Activated naive CD8-positive, alpha-beta T cell treated with anti-CD3 and anti-CD28 coated beads, Interleukin-2, amount 10 ng/mL, durations not matched to agents 7 days and 5 days (primary cell): Measurements from ENCODE around the gene TBX1. TPM values are rescaled to one million over a fixed set of nuclear protein-coding genes. Genes with fewer than 3 reads are reported as not detected.
A peak's percentile ranks its signal among the peaks of the same experiment; 100 is the strongest.

Experiments used
- ATAC-seq: fragments of 150-1000 bp; cut with Tn5 transposase; one replicate; pipeline ENCODE4 v1.10.0; 2021; ENCODE audit warnings: low read depth, moderate library complexity
- POLR2A ChIA-PET: fragments of 350-600 bp; sonication (Branson Sonifier 250); formaldehyde crosslinking; loops from one replicate; lab custom pipeline; 2021; ENCODE audit warnings: antibody characterized with exemption; lab: Charles Lee
- DNase-seq: peaks from one replicate; pipeline ENCODE4 v3.0.0; 2021
- H3K27ac Mint-ChIP-seq: one replicate; pipeline ENCODE4 v1.8.0; 2022; ENCODE audit warnings: mild to moderate bottlenecking, mixed read lengths
- H3K27me3 Mint-ChIP-seq: one replicate; pipeline ENCODE4 v1.8.0; 2022; ENCODE audit warnings: mild to moderate bottlenecking, moderate library complexity, mixed read lengths
- H3K36me3 Mint-ChIP-seq: one replicate; pipeline ENCODE4 v1.8.0; 2021; ENCODE audit warnings: mild to moderate bottlenecking, mixed read lengths
- H3K4me1 Mint-ChIP-seq: one replicate; pipeline ENCODE4 v1.8.0; 2021; ENCODE audit warnings: mixed read lengths
- H3K4me3 Mint-ChIP-seq: one replicate; pipeline ENCODE4 v1.8.0; 2022; ENCODE audit warnings: mild to moderate bottlenecking, moderate library complexity, mixed read lengths
- H3K9me3 Mint-ChIP-seq: one replicate; pipeline ENCODE4 v1.8.0; 2021; ENCODE audit warnings: mixed read lengths
- total RNA-seq, 2 experiments: library from RNA; stranded (reverse); gene quantifications; one replicate each; pipeline ENCODE4 v1.2.3, GENCODE V29; 2021

The TBX1 gene
- total RNA-seq, 2 experiments from 2014 or later: 0.37 to 0.47 TPM

DNA sequence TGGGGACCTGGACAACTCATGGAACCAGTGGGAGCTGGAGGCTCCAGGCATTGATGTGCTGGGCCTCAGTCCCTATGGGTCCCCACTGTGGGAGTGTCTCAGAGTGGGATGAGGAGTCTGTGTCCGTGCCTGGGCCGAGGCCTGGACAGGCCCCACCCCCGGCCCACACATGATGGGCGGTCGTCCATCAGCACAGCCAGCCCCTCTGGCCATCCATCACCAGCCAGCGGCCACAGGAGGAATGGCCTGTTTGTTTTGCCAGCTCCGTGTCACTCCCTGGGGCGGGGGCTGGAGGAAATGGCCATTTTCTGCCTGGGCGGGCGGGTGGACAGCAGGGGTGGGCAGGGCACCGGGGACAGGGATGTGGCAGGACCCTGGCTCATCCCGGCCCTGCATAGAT lies 13.0 kb upstream of the TBX1 start:
- Mint-ChIP-seq H3K36me3 (no peaks in the 10 kb centered on the region), H3K9me3 (no peaks in the 10 kb centered on the region), H3K4me3 (no peak overlapping the region), H3K27me3 (no peaks in the 10 kb centered on the region), H3K4me1 (no peaks in the 10 kb centered on the region), H3K27ac (no peak overlapping the region)
- DNase-seq (no peak), ATAC-seq (no peak)
- POLR2A ChIA-PET: no interaction called here

DNA sequence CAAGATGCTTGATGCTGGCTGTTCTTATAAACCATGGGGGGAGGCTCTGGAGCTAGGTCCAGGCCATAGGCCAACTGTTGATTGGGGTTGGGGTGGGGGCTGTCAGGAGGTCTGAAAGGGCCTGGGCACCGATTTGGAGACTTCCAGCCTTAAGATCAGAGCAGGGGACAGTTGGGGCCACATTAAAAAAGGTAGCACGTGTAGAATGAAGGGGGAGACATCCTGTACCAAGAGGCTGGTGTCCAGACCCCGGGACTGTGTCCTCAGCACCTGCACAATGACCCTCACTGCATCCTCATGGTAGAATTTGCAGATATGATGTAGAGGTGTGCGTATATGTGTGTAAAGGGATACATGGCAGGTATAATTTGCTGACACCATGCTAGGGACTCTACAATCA lies 12.4 kb upstream of the TBX1 start:
- Mint-ChIP-seq H3K27ac (no peak overlapping the region), H3K36me3 (no peaks in the 10 kb centered on the region), H3K4me1 (no peaks in the 10 kb centered on the region), H3K9me3 (no peaks in the 10 kb centered on the region), H3K4me3 (no peak overlapping the region), H3K27me3 (peaks cover 2% of the 10 kb centered on the region)
- DNase-seq (no peak), ATAC-seq (no peak)
- POLR2A ChIA-PET: no interaction called here

DNA sequence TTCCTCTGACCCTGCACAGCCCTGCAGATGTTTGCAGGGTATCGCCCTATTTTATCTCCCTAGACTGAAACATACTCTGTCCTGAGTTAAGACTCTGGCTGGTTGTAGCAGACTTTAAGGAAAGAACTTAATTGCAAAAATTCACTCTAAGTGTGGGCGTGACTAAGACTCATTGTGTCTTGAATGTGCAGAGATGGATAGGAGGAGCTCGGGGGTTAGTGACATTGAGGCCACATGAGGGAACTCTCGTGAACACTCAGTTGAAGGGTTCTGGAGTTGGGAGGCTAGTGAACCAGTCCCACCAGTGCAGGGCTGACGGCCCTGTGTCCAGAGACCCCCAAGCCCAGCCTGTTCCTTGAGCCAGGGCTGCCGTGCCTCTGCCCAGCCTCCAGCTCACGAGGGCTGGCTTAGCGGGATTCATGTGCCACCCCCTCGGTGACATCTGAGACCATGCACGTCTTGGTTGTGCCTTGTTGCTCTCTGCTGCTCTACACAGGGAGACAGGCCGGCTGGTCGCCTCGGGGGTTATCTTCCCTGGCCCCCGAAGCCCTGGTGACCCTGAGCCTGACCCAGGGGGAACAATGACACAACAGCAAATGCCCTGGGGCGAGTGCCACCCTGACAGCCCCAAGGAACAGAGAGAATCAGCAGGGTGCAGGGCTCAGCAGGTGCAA lies 11.4 kb upstream of the TBX1 start:
- Mint-ChIP-seq H3K27ac (no peak overlapping the region), H3K36me3 (no peaks in the 10 kb centered on the region), H3K4me3 (no peak overlapping the region), H3K4me1 (no peaks in the 10 kb centered on the region), H3K9me3 (no peaks in the 10 kb centered on the region), H3K27me3 (peaks cover 7% of the 10 kb centered on the region)
- DNase-seq (no peak), ATAC-seq (no peak)
- POLR2A ChIA-PET: no interaction called here

DNA sequence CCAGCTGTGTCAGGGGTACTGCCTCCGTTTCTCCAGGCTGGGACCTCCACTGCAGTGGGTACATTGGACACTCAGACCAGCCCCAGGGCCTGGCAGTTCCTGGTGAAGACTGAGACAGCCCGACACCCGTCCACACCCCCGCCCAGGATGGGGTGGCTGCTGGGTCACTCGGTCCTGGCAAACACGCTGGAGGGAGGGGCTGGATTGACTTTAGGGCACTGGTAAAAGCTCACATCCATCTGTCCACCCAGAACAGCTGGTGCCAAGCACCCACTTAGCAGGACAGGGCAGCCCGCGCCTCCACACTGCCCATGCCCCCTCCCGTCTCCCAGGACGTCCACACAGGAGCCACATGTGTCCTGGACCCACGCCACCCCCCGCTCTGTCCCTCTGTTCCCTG lies 10.7 kb upstream of the TBX1 start:
- no peak overlapping the region for H3K27ac Mint-ChIP-seq
- H3K36me3 Mint-ChIP-seq: no peaks in the 10 kb centered on the region
- ATAC-seq (no peak), DNase-seq (no peak)
- no peak overlapping the region for H3K4me3 Mint-ChIP-seq
- H3K27me3 Mint-ChIP-seq: peaks cover 14% of the 10 kb centered on the region
- H3K9me3 Mint-ChIP-seq: no peaks in the 10 kb centered on the region
- H3K4me1 Mint-ChIP-seq: no peaks in the 10 kb centered on the region
- POLR2A ChIA-PET: no interaction called here

DNA sequence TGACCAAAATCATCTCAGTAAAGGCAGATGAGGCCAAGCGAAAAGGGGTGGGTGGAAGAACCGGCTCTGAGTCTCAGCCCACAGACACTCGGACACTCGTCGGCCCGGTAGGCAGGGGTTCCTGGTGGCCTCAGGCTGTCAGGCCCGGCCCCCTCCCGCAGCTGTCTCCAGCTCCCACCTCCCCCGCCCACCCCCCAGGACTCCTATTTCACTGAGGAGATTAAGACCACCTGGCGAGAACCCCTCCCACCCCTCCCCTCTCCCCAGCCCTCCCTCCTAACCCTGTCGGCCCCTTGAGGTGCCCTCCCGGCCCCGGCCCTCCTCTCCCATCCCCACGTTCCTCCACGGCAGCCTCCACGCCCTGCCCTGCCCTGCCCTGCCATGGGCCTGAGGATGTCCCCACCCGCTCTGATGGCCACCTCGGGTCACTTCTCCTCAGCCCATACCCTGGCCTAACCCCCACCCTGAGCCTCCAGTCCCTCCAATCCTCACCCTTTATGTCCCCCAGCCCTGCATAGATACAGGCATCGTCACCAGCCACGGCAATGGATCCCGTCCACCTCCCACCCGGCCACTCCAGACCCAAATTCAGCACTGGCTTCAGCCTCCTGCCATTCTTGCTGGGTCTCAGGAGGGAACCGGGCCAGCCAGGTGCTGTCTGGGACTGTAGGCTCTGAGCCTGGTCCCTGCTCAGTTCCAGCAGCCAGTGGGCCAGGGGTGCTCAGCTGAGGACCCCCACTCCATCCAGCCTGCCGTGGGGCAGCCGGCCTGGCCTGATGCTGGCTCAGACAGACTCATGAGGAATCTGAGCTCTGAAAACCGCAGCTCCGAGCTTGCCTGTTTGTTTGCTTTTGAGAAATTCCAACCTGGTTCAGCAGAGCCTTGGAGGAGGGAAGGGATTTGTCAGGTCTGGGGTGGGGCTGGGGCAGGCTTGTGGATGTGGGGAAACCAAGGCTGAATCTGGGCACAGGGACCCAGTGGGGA lies 9.8 kb upstream of the TBX1 start:
- no peak overlapping the region for H3K27ac Mint-ChIP-seq
- H3K4me3 Mint-ChIP-seq: no peak overlapping the region
- peaks cover 20% of the 10 kb centered on the region for H3K27me3 Mint-ChIP-seq
- H3K9me3 Mint-ChIP-seq: no peaks in the 10 kb centered on the region
- H3K36me3 Mint-ChIP-seq: no peaks in the 10 kb centered on the region
- POLR2A ChIA-PET: no interaction called here
- no peak for DNase-seq
- ATAC-seq: no peak
- H3K4me1 Mint-ChIP-seq: peaks cover 1% of the 10 kb centered on the region

DNA sequence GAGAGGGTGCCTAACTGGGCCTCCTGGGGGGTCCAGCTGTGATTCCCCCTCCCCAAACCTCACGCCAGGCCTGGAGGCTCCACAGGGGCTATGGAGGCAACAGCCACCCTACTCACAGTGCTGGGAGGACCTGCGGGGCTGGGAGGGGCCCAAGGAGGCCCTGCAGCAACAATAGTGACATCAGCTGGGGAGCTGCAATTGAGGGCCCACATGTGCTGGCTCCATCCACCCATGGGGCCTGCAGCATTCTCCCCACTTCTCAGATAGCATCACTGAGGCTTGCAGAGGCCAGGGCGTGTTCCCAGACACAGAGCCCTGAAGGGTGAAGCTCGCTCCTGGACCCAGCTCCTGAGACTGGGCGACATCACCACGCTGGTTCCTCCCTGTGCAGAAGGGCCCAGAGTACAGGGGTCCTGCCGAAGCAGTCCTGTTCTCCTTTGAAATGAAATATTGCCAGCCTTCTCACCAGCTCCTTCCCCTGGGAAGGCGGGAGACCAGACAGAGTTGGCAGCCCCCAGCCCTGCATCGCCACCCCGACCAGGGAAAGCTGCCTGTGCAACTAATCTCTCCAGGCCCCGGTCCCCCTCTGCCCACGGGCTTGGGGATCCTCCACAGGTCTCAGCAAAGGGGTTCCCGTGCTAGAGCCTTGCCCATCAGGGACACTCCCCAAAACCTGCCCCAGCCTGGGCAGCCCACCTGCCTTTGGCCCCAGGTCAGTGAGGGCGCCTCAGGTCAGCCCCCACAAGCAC lies 8.9 kb upstream of the TBX1 start:
- Mint-ChIP-seq H3K4me1 (peaks cover 7% of the 10 kb centered on the region), H3K27me3 (peaks cover 28% of the 10 kb centered on the region), H3K27ac (no peak overlapping the region), H3K4me3 (no peak overlapping the region), H3K36me3 (no peaks in the 10 kb centered on the region), H3K9me3 (no peaks in the 10 kb centered on the region)
- ATAC-seq (no peak), DNase-seq (no peak)
- POLR2A ChIA-PET: no interaction called here

DNA sequence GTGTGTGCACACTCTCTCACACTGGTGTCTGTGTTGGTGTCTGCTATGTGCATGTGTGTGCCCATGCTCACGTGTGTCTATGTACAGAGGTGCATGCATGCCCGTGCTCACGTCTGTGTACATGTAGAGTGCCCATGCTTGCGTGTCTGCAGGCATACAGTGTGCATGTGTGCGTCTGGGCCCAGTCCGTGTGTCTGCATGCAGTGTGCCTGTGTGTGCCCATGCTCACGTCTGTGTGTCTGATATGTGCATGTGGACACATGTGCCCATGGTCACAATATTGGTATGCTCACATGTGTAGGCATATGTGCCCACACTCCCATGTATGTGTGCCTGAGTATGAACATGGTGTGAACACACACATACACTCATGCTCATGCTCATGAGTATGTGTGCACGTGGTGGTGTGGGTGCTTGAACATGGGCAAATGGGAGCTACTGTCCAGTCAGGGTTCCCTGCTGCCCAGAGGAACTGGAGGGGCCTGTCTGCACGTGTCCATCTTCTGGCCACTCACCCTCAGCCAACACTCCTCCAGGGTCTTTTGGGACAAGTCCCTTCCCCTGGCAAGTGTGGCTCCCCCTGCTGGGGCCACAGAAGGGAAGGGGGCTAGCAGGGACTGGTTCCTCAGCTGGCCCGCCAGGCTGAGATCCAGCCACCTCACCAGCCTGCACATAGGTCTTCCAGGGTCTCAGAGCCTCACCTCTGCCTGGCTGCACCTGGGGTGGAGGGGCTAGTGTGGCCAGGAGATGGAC lies 7.3 kb upstream of the TBX1 start:
- no peak overlapping the region for H3K4me3 Mint-ChIP-seq
- POLR2A ChIA-PET: no interaction called here
- no peak for DNase-seq

DNA sequence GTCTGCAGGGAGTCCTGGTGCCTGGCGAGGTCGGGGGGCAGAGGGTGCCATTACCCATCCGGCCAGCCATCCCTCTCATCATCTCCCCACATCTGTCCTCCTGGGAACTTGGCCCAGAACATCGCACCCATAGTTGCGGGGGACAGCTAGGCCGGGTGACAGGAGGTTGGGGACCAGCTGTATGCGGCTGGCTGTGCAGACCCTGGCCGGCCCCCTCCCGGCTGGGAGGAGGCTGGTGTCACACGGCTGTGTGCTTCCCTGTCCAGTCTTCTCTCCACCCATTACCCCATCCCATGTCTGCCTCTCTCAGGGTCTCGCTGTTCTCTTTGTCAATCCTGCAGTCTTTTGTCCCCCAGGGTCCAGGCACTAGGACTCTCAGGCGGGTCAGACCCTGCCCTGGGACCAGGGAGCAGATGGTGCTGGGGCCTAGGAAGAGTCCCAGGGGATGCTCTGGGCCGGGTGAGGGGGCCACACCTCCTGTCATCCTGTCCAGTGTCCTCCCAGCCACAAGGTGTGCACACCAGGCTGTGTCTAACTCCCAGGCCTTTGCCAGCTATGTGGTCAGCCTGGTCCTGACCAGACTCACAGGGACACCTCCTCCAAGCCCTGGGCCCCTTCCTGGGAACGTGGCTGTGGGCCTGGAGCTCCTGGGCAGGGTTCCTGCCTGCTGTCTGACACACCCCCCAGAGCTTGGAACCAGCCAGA lies 6.4 kb upstream of the TBX1 start:
- H3K27ac Mint-ChIP-seq: no peak overlapping the region
- peaks cover 11% of the 10 kb centered on the region for H3K4me1 Mint-ChIP-seq
- ATAC-seq (no peak), DNase-seq (no peak)
- no peaks in the 10 kb centered on the region for H3K36me3 Mint-ChIP-seq
- POLR2A ChIA-PET: no interaction called here
- H3K4me3 Mint-ChIP-seq: no peak overlapping the region
- no peaks in the 10 kb centered on the region for H3K9me3 Mint-ChIP-seq
- H3K27me3 Mint-ChIP-seq: peaks cover 45% of the 10 kb centered on the region

More for the DNA sequence above, 7.3 kb upstream of the TBX1 start:
- no peaks in the 10 kb centered on the region for H3K36me3 Mint-ChIP-seq
- H3K27me3 Mint-ChIP-seq: peaks cover 40% of the 10 kb centered on the region
- no peaks in the 10 kb centered on the region for H3K9me3 Mint-ChIP-seq
- peaks cover 11% of the 10 kb centered on the region for H3K4me1 Mint-ChIP-seq
- H3K27ac Mint-ChIP-seq: no peak overlapping the region
- no peak for ATAC-seq

DNA sequence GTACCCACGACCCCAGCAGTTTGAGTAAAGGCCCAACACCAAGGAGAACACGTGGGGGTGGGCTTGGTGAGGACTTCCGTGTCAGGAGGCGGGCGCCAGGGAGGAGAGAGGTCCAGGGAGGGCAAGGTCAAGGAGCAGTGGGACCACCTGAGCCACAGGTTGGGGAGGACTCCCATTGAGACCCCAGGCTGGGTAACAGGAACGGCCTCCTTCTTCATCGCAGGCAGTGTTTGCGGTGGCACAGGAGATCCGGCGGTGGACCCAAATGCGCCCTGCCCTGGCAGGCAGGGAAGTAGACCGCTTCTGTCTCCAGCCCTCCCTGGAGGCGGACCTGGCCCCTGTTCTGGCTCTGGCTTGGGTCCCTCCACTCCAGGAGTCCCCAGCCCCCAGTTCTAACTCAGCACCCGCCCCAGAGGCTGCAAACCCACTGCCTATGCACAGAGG lies 5.9 kb upstream of the TBX1 start:
- Mint-ChIP-seq H3K9me3 (no peaks in the 10 kb centered on the region), H3K27me3 (peaks cover 49% of the 10 kb centered on the region), H3K36me3 (no peaks in the 10 kb centered on the region), H3K27ac (no peak overlapping the region), H3K4me1 (peaks cover 11% of the 10 kb centered on the region), H3K4me3 (no peak overlapping the region)
- DNase-seq (no peak), ATAC-seq (no peak)
- POLR2A ChIA-PET: no interaction called here

DNA sequence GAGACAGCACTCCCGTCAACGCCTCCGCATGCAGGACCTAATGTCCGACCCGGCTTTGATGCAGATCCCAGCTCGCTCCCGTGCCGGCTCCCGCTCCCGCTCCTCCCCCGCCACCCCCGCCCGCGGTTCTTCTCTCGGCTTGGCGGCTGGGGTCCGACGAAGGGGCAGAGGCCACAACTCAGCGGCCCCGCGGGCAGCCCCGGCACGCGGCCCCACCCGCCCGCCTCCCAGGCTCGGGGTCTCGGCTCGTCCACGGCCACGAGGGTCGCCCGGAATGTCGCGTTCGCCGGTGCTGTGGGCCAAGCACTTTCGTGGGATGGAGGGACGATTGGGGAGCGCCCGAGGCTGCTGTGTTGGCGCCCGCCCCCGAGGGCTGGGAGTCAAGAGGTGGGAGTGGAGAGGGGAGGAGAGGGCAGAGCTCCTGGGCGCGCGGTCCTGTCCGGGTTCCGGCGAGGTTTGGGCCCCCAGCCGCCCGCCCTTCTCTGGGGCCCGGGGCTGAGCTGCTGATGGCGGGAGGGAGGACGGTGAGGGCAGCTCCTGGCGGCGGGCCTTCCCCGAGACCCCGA lies 5.3 kb upstream of the TBX1 start:
- POLR2A ChIA-PET: no interaction called here
- H3K36me3 Mint-ChIP-seq: no peaks in the 10 kb centered on the region
- peaks cover 54% of the 10 kb centered on the region for H3K27me3 Mint-ChIP-seq
- ATAC-seq (no peak), DNase-seq (no peak)
- peaks cover 17% of the 10 kb centered on the region for H3K4me1 Mint-ChIP-seq
- H3K4me3 Mint-ChIP-seq: no peak overlapping the region
- H3K27ac Mint-ChIP-seq: no peak overlapping the region
- H3K9me3 Mint-ChIP-seq: no peaks in the 10 kb centered on the region

DNA sequence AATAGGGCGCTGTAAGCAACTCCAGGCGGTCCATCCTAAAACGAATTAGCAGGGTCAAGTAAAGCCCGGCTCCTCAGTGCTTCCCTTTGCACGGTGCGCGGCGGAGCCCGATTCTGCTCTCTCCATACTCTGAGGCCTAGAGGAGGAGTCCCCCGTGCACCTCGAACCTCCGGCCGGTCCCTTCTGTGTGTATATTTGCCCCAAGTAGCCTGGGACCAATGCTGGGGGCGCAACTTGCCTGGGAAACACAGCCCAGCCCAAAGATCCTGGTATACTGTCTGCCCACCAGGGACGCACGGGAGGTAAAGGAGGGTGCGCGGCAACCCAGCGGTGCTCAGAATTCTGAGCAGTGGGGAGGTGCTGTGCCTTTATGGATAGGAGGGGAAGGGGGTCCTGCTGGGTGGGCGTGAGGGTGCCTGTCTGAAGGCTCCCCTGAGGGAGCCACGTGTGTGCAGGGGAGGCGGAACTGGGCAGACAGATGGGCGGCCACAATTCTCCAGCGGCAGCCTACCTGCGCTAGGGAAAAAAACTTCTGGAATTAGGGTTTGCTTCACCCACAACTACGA lies 4.8 kb upstream of the TBX1 start:
- ATAC-seq: no peak
- Mint-ChIP-seq H3K4me3 (peak overlapping the region; percentile 7), H3K9me3 (no peaks in the 10 kb centered on the region), H3K27me3 (peaks cover 55% of the 10 kb centered on the region), H3K36me3 (no peaks in the 10 kb centered on the region), H3K4me1 (peaks cover 17% of the 10 kb centered on the region), H3K27ac (no peak overlapping the region)
- POLR2A ChIA-PET: no interaction called here
- no peak for DNase-seq
